GM19397 (cell line): ENCODE measurements around the gene CCDC32.

Source experiments
- ATAC-seq: cut with Tn5 transposase; IDR thresholded peaks from one replicate; pipeline ENCODE4 v1.9.1; 2021; ENCODE audit warnings: mild to moderate bottlenecking, moderate library complexity; ENCODE audit not compliant: unreplicated experiment

Gene CCDC32

DNA sequence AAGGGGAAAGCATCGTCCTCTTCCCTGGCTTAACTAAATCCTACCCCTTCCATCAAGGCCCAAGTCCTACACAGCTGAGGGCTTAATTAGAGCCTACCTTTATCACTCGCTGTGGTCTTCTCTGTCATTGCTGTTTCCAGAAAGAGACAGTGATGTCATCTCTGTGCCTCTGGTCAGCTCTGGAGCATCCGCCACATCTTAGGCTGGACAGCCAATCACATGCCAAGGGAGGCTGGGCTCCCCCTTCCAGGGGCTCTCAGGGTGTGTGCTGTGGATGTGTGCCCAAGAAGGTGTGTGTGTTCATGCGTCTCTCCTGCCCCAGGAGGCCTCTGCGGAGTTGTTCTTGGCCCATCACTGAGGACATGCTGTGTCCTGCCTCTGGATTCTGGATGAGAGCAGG is 51.2 kb downstream of the CCDC32 start:
- no peak for ATAC-seq

DNA sequence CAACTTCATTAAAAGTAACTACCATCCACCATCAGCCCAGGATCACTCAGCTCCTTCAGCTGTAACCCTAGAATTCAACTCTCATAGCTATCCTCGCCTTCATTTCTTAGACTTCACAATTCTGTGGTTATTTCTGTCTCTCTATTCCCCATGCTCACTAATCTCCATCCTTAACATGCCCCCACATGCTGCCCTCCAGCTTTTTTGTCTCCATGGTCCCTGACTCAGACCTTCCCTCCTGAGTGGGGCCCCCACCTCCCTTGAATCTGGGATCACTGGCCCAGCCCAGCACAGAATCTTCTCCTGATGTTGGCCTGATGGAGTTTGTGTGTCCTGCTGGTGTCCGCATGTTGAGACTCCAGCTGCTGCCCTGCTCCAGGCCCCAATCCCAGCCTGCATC is 52.4 kb downstream of the CCDC32 start:
- ATAC-seq = no peak

DNA sequence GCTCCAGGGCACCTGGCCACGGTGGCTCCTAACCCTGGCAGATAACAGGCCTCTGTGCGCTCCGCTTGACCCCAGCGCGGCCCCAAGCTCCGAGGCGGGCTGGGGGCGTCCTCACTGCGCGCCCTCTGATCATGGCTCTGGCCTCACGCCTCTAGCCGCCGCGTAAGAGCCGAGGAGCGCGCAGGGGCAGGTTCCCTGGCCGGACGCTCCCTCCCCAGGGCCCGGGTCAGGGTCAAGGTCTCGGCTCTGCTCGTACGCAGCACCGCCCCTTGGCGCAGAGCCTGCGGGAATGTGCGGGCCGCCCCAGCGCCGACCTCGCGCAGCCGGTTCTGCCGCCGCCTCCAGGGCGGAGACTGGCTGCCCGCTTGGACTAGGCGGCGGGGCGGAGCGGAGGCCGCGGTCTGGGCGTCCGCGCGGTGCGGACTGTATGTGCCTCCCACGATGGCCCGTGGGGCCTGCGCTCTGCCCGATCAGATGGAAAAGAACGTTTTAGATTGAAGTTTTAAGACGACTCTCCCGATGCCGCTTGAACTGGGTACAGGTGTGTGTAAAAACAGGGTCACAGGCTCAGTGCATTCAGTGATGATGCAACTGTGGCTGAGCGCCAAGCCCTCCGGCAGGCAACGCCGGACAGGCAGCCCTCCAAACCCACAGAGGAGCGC is 53.2 kb downstream of the CCDC32 start:
- no peak for ATAC-seq

DNA sequence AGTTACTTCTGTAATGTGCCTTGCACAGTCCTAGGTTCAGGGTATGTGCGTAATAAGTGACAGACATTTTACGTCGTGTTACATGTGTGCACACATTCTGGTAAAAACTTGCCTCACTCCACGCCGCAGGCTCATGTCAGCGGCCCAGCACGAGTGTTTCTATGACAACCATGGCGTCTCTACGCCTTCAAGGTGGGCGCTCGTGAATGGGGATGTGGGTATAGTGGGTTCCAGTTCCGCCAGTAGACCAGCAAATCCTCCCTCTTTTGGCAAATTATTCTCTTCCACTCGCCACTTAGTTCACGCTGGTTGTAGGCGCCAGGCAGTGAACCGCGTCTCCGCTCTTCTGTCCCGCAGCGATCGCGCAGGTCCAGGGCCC is 53.8 kb downstream of the CCDC32 start:
- no peak for ATAC-seq

DNA sequence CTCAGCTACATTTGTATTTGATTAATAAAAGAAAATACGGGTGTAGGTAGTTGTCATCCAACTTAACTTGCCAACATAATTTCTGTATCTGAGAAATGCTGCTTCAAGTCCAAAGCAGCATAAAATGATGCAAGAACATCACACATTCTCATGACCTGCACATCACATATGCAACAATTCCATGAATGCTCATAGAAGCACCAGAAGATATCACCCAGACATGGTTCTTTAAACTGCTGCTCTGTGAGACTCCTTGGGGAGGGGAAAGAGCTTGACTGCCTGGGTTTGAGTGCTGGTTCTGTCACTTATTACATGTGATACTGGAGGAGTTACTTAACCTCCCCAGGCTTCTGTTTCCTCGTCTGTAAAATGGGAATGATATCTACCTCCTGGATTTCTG is 54.6 kb downstream of the CCDC32 start:
- no peak for ATAC-seq

DNA sequence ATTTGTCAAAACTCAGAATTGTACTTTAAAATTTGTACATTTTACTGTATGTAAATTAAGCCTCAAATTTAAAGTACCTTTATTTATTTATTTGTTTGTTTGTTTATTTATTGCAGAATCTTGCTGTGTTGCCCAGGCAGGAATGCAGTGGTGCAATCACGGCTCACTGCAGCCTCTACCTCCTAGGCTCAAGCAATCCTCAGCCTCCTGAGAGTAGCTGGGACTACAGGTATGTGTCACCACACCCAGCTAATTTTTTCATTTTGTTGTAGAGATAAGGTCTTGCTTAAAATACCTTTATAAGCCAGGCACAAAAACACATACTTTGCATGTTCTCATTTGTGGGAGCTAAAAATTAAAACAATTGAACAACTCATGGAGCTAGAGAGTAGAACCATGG is 56.6 kb downstream of the CCDC32 start:
- no peak for ATAC-seq

DNA sequence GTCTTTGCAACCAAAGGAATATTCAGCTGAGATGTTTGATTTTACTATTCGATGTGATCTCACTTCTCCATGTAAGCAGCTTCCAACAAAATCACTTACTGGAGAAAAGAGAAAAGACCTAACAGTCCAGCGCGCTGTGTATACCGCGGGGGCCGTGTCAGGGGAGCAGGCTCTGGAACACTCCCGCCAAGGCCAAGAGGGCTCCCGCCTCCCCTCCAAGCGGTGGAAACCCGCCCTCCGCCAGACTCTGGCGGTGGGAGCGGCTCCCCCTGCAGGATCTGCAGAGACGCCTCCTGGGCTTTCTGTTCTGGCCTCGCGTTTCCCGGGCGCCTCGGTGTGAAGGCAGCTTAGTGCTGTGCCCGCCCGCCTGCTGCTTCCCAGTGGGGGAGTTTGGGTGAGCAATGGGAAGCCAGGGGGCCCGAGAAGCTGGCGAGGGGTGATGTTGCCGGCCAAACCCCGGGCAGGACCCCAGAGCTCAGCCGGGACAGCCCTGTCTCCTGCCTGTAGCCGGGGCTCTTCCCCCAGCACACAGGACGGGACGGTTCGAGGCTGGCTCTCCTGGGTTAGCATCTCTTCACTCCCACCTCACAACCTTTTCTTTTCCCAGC is 57.8 kb downstream of the CCDC32 start:
- no peak for ATAC-seq
